ENCODE results near the gene EDAR. TPM values are rescaled to one million over a fixed set of nuclear protein-coding genes. Genes with fewer than 3 reads are reported as not detected.

EDAR gene
- total and polyA plus RNA-seq, 2 of the 8 experiments (the other 6 are each of a cell fraction or from before 2014, with no cell fraction given) = not detected

DNA sequence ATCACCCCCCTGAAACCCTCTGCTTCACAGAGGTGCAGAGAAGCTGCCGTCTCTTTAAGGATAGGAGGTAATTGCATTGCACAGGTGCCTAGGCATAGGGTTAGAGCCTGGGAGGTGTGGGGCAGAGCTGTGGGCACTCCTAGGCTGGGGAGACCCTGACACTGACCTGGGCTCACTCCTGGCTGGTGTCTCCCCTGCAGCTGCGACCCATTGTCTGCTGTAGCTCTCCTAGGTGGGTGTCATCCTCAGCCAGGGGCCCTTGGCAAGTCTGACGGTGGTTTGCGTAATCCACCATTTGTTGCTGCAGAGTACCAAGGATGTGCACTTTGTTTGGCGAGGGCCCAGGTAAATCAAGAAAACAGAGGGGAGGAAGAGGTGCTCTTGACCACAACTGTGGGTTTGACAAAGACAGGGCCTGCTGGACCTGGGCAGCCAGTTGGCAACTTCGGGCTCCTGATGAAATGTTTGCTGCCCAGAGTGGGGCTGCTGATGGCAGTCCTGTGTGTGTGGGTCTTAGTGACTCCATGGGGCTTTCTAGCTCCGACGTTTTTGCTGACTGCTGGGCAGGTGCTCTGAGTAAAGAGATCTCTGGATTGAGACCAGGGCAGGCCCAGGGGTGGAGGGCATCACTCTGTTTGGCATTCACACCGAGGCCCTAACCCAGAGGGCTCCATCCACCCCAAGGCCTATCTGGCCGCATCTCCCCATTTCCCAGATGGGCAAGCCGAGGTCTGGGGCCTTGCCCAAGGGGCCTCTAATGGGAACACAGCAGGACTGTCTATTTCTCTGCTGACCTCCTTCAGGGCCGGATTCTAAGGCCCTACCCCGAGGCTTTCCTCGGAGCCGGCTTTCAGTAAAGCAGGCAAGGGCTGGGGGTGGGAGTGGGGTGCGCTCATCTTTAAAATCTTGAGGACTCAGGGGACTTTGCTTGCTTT lies 67.7 kb downstream of the EDAR start:
- no peaks in the 10 kb centered on the region for H4K20me1 ChIP-seq (replicated peaks in 1 of 2; ENCODE audit: control insufficient read depth in 1 of 2, insufficient read depth in 2 of 2, low read length in 2 of 2)
- H4K91ac ChIP-seq (replicated peaks; ENCODE audit: insufficient read length, low read length) = no peak overlapping the region
- CTCF ChIA-PET (ENCODE audit: partially characterized antibody) = no interaction called here

More for the DNA sequence above, 67.7 kb downstream of the EDAR start:
- Histone ChIP-seq H2BK20ac (ENCODE audit: low read length) (no peak overlapping the region), H3K27me3 (replicated peaks in 1 of 4; ENCODE audit: control insufficient read depth in 3 of 4, extremely low read depth in 1 of 4, insufficient read depth in 3 of 4, low read length in 3 of 4) (no peaks in the 10 kb centered on the region), H3K23ac (ENCODE audit: insufficient read length) (no peak overlapping the region), H4K8ac (ENCODE audit: extremely low read depth, insufficient read depth, low read length) (peak overlapping the region; percentile 35; the same call in 1 of the 2 replicates), H3K18ac (ENCODE audit: extremely low read depth, low read length) (no peak overlapping the region), H3K36me3 (ENCODE audit: control insufficient read depth in 2 of 4, insufficient read depth in 4 of 4, low read length in 3 of 4) (no peaks in the 10 kb centered on the region), H3K9me3 (ENCODE audit: insufficient read depth in 2 of 2, low read depth in 1 of 2, low read length in 1 of 2) (no peaks in the 10 kb centered on the region), H3K14ac (ENCODE audit: insufficient read length) (no peak overlapping the region), H3K79me1 (ENCODE audit: low read depth, low read length) (no peaks in the 10 kb centered on the region), H3K4me2 (ENCODE audit: insufficient read depth in 1 of 2, low read depth in 2 of 2, low read length in 2 of 2) (no peak overlapping the region), H3K23me2 (ENCODE audit: low read depth, low read length) (no peaks in the 10 kb centered on the region), H3K79me2 (ENCODE audit: control insufficient read depth in 1 of 2, insufficient read depth in 2 of 2, low read length in 2 of 2) (no peaks in the 10 kb centered on the region), H3K9ac (replicated peaks in 1 of 4; ENCODE audit: extremely low read depth in 1 of 4, low read depth in 3 of 4, low read length in 3 of 4) (no peak overlapping the region), H3K4me3 (ENCODE audit: extremely low read depth in 1 of 4, insufficient read depth in 2 of 4, low read depth in 3 of 4, low read length in 4 of 4) (no peak overlapping the region), H2BK5ac (ENCODE audit: low read depth, low read length) (no peak overlapping the region), H2BK12ac (ENCODE audit: low read depth, low read length) (no peak overlapping the region), H3K56ac (replicated peaks; ENCODE audit: insufficient read length, low read depth, low read length) (no peak overlapping the region), H2AFZ (ENCODE audit: low read length) (no peak overlapping the region), H3K4me1 (replicated peaks in 1 of 4; ENCODE audit: control insufficient read depth in 3 of 4, insufficient read depth in 4 of 4, low read length in 3 of 4) (no peaks in the 10 kb centered on the region), H2BK15ac (ENCODE audit: low read length) (no peak overlapping the region), H2AK5ac (ENCODE audit: low read depth, low read length) (no peak overlapping the region), H2BK120ac (replicated peaks; ENCODE audit: low read depth, low read length) (no peak overlapping the region), H3K4ac (replicated peaks; ENCODE audit: insufficient read length, low read depth, low read length) (no peak overlapping the region), H4K5ac (ENCODE audit: insufficient read length, low read depth, low read length) (no peak overlapping the region), H3K27ac (ENCODE audit: low read depth, low read length) (no peak overlapping the region)
- DNase-seq (ENCODE audit: low read depth in 1 of 2, low spot score in 2 of 2) (no peak), FAIRE-seq (no peak)
- TF ChIP-seq FOSL1 (IDR thresholded peaks at IDR 0.05; ENCODE audit: insufficient read depth, low read depth, low read length) = no peak
- TF ChIP-seq CREB1 (IDR thresholded peaks at IDR 0.05) = no peak
- TF ChIP-seq CBX5 (IDR thresholded peaks at IDR 0.05; ENCODE audit: low read depth, low read length) = no peak
- TF ChIP-seq HDAC2 (IDR thresholded peaks at IDR 0.05; ENCODE audit: borderline replicate concordance in 1 of 2, low read depth in 2 of 2, low read length in 2 of 2) = no peak
- WGBS, 2 experiments (ENCODE audit: extremely low coverage in 1 of 2, insufficient coverage in 1 of 2, insufficient read length in 1 of 2, insufficient replicate concordance in 2 of 2, low coverage in 1 of 2, low lambda C conversion rate in 2 of 2, missing lambda C conversion rate in 1 of 2) = 87% methylated on average over 16 of the region's 16 CpGs; no CpG with 5 or more reads in 1 of the 2 experiments
- POLR2A ChIA-PET (ENCODE audit: partially characterized antibody) = no interaction called here

All from H1 (cell line).